K562 (cell line): ENCODE measurements around the gene CEP192. TPM values are rescaled to one million over a fixed set of nuclear protein-coding genes. Genes with fewer than 3 reads are reported as not detected.

Experiments
- ARID3A ChIP-seq: IDR thresholded peaks from 2 replicates; pipeline ENCODE4 v1.6.1; 2012; ENCODE audit warnings: low read depth, low read length, improper control_type of control experiment, borderline replicate concordance
- NFIC ChIP-seq: fragments of 450-650 bp; IDR thresholded peaks from 2 replicates; pipeline ENCODE4 v1.6.1; 2017; ENCODE audit warnings: mild to moderate bottlenecking, inconsistent platforms
- ZNF717 ChIP-seq: fragments of 250-450 bp; sonication (Bioruptor Pico); IDR thresholded peaks from 2 replicates; pipeline ENCODE4 v1.5.0; 2021
- polyA plus RNA-seq, 8 experiments: library from polyadenylated mRNA; depleted of rRNA in 4 of 8; stranded (reverse) in 5 of 8; unstranded in 3 of 8; fragments of >200 nt; fragmentation: Nextera tagmentation in 2 of 8; fragmentation: Illumina TruSeq in 1 of 8; extraction: Ambion mirVana in 2 of 8; extraction: Trizol in 1 of 8; gene quantifications; 2 replicates each; pipeline versions ENCODE4 v1.2.1 to v1.2.3, GENCODE V29; 2011 to 2014; ENCODE audit warnings: inconsistent platforms in 1 of 8, missing spikeins in 1 of 8
- total RNA-seq, 7 experiments: library from RNA; depleted of rRNA in 6 of 7; stranded (reverse); fragments of >200 nt in 6 of 7; fragmentation: Illumina TruSeq in 2 of 7; extraction: Trizol in 2 of 7; gene quantifications; 2 replicates each; pipeline versions ENCODE4 v1.2.1 to v1.2.3, GENCODE V29; 2011 to 2021; ENCODE audit warnings: low replicate concordance in 1 of 7
- TF ChIP-seq, protein P1 (sequence below), 2 experiments: IDR thresholded peaks; 2 replicates each; pipeline ENCODE4 v1.6.1; 2012; ENCODE audit warnings: improper control_type of control experiment in 2 of 2, low read depth in 2 of 2, low read length in 2 of 2, borderline replicate concordance in 1 of 2
- TF ChIP-seq, protein P2 (sequence below): sonication (generic); formaldehyde crosslinking; IDR thresholded peaks from 2 replicates; pipeline ENCODE4 v1.8.0; 2022; ENCODE audit warnings: mild to moderate bottlenecking, missing genetic modification reagents, borderline replicate concordance
- TF ChIP-seq, protein P3 (sequence below), 2 experiments: IDR thresholded peaks in 1 of 2; conservative IDR thresholded peaks in 1 of 2; 2 replicates each; pipeline ENCODE4 v1.6.1; 2016; ENCODE audit warnings: low read depth in 2 of 2, mild to moderate bottlenecking in 1 of 2, missing compliant biosample characterization in 1 of 2, missing genetic modification characterization in 1 of 2, moderate library complexity in 1 of 2

CEP192 gene
- total and polyA plus RNA-seq, 9 of the 15 experiments (the other 6 are each of a cell fraction or from before 2014, with no cell fraction given) = 14.4 to 54.4 (median 35.8) TPM

DNA sequence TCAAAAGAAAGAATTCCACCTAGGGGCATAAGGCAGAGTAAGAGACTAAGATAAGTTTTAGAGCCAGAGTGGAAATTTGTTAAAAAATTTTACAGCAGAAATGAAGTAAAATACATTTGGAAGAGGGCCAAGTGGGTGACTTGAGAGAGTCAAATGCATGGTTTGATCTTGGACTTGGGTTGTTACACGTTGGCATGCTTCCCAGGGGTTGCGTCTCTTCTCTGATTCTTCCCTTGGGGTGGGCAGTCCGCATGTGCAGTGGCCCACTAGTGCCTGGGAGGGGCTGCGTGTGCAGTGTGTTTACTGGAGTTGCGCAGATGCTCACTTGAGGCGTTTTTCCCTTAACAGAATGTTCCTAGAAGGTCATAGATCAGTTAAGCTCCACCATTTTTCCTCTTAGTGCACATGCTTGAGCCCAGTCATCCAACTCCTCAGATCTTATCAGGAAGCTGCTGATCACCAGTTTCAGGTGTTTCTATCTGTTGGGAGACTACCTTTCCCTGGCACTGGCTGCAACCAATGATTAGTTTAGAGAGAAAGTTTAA lies 30.2 kb upstream of the CEP192 start (continued):
- TF ChIP-seq, protein P1, sequence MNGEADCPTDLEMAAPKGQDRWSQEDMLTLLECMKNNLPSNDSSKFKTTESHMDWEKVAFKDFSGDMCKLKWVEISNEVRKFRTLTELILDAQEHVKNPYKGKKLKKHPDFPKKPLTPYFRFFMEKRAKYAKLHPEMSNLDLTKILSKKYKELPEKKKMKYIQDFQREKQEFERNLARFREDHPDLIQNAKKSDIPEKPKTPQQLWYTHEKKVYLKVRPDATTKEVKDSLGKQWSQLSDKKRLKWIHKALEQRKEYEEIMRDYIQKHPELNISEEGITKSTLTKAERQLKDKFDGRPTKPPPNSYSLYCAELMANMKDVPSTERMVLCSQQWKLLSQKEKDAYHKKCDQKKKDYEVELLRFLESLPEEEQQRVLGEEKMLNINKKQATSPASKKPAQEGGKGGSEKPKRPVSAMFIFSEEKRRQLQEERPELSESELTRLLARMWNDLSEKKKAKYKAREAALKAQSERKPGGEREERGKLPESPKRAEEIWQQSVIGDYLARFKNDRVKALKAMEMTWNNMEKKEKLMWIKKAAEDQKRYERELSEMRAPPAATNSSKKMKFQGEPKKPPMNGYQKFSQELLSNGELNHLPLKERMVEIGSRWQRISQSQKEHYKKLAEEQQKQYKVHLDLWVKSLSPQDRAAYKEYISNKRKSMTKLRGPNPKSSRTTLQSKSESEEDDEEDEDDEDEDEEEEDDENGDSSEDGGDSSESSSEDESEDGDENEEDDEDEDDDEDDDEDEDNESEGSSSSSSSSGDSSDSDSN (IDR thresholded peaks at IDR 0.05; ENCODE audit: borderline replicate concordance in 1 of 2, low read depth in 2 of 2, low read length in 2 of 2) = no peak
- TF ChIP-seq, protein P2, sequence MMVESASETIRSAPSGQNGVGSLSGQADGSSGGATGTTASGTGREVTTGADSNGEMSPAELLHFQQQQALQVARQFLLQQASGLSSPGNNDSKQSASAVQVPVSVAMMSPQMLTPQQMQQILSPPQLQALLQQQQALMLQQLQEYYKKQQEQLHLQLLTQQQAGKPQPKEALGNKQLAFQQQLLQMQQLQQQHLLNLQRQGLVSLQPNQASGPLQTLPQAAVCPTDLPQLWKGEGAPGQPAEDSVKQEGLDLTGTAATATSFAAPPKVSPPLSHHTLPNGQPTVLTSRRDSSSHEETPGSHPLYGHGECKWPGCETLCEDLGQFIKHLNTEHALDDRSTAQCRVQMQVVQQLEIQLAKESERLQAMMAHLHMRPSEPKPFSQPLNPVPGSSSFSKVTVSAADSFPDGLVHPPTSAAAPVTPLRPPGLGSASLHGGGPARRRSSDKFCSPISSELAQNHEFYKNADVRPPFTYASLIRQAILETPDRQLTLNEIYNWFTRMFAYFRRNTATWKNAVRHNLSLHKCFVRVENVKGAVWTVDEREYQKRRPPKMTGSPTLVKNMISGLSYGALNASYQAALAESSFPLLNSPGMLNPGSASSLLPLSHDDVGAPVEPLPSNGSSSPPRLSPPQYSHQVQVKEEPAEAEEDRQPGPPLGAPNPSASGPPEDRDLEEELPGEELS (CRISPR knock-in tag) = no peak
- TF ChIP-seq ZNF717 (CRISPR knock-in tag) (no peak), NFIC (peak; percentile 66), ARID3A (no peak)
- TF ChIP-seq, protein P3, sequence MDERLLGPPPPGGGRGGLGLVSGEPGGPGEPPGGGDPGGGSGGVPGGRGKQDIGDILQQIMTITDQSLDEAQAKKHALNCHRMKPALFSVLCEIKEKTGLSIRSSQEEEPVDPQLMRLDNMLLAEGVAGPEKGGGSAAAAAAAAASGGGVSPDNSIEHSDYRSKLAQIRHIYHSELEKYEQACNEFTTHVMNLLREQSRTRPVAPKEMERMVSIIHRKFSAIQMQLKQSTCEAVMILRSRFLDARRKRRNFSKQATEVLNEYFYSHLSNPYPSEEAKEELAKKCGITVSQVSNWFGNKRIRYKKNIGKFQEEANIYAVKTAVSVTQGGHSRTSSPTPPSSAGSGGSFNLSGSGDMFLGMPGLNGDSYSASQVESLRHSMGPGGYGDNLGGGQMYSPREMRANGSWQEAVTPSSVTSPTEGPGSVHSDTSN (CRISPR knock-in tag; IDR thresholded peaks at IDR 0.05; ENCODE audit: low read depth) = no peak
- TF ChIP-seq, protein P3 (tag; conservative IDR thresholded peaks at IDR 0.05; ENCODE audit: low read depth) = no peak
